ENCODE results near the gene CDC14A. TPM values are rescaled to one million over a fixed set of nuclear protein-coding genes. Genes with fewer than 3 reads are reported as not detected.
"Not testable (repeated sequence)": the region's sequence is repeated elsewhere in the genome, so short reads cannot be mapped to it uniquely, and the experiment has no call there.

Gene CDC14A
- total RNA-seq, 1 experiment from 2014 or later = 6.6 TPM

DNA sequence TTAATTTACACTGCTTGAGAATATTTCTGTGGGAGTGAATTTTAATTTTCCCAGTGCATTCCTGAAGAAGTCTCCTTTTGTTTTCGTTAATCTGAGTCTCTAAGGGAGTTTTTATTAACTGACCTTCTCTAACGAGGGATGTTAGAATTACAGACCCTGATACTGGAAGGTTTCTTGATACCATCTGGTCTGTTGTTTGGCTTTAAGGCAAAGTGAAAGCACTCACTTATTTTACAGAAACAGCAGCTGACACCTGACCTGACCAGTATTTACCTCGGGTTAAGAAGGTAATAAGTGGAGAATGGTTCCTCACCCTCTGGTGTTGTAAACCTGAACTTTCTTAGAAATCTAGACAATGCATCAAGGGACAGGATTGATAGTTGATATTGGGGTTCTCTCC lies 12.4 kb downstream of the CDC14A start:
- intact Hi-C loops (cut with micrococcal nuclease; ENCODE audit: unreplicated experiment) = no loop called here
- Histone ChIP-seq H3K4me1 (ENCODE audit: control insufficient read depth, insufficient read depth, low read length) (0 out of 2 replicates have a peak, but pooled peaks cover 3% of the 10 kb centered on the region), H3K36me3 (ENCODE audit: control insufficient read depth, insufficient read depth, low read length) (no peaks in the 10 kb centered on the region), H3K4me3 (ENCODE audit: low read depth in 2 of 2, low read length in 2 of 2) (no peak overlapping the region), H3K27me3 (ENCODE audit: control insufficient read depth, insufficient read depth, low read length) (no peaks in the 10 kb centered on the region), H3K27ac (ENCODE audit: low read length) (no peak overlapping the region), H3K9me3 (ENCODE audit: control insufficient read depth, insufficient read depth, low read depth, low read length) (no peaks in the 10 kb centered on the region)
- ATAC-seq = no peak
- no TSS peak for BruUV-seq (replicated peaks)
- POLR2A ChIA-PET = no interaction called here
- in situ Hi-C loops (cut with HindIII; ENCODE audit: low pct_unique_long_range_greater_than_20kb, low sequenced_read_pairs) = no loop called here
- TF ChIP-seq, protein P1, sequence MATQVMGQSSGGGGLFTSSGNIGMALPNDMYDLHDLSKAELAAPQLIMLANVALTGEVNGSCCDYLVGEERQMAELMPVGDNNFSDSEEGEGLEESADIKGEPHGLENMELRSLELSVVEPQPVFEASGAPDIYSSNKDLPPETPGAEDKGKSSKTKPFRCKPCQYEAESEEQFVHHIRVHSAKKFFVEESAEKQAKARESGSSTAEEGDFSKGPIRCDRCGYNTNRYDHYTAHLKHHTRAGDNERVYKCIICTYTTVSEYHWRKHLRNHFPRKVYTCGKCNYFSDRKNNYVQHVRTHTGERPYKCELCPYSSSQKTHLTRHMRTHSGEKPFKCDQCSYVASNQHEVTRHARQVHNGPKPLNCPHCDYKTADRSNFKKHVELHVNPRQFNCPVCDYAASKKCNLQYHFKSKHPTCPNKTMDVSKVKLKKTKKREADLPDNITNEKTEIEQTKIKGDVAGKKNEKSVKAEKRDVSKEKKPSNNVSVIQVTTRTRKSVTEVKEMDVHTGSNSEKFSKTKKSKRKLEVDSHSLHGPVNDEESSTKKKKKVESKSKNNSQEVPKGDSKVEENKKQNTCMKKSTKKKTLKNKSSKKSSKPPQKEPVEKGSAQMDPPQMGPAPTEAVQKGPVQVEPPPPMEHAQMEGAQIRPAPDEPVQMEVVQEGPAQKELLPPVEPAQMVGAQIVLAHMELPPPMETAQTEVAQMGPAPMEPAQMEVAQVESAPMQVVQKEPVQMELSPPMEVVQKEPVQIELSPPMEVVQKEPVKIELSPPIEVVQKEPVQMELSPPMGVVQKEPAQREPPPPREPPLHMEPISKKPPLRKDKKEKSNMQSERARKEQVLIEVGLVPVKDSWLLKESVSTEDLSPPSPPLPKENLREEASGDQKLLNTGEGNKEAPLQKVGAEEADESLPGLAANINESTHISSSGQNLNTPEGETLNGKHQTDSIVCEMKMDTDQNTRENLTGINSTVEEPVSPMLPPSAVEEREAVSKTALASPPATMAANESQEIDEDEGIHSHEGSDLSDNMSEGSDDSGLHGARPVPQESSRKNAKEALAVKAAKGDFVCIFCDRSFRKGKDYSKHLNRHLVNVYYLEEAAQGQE (IDR thresholded peaks at IDR 0.05; ENCODE audit: insufficient read depth in 1 of 2, low read depth in 2 of 2, low read length in 1 of 2) = no peak
- TF ChIP-seq POLR2AphosphoS5 (IDR thresholded peaks at IDR 0.05; ENCODE audit: low read depth, low read length) = no peak
- TF ChIP-seq, protein P2, sequence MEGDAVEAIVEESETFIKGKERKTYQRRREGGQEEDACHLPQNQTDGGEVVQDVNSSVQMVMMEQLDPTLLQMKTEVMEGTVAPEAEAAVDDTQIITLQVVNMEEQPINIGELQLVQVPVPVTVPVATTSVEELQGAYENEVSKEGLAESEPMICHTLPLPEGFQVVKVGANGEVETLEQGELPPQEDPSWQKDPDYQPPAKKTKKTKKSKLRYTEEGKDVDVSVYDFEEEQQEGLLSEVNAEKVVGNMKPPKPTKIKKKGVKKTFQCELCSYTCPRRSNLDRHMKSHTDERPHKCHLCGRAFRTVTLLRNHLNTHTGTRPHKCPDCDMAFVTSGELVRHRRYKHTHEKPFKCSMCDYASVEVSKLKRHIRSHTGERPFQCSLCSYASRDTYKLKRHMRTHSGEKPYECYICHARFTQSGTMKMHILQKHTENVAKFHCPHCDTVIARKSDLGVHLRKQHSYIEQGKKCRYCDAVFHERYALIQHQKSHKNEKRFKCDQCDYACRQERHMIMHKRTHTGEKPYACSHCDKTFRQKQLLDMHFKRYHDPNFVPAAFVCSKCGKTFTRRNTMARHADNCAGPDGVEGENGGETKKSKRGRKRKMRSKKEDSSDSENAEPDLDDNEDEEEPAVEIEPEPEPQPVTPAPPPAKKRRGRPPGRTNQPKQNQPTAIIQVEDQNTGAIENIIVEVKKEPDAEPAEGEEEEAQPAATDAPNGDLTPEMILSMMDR (IDR thresholded peaks at IDR 0.05) = no peak
- no peak for TF ChIP-seq SIN3A (IDR thresholded peaks at IDR 0.05; ENCODE audit: borderline replicate concordance, insufficient read depth, low read depth, low read length)
- DNase-seq (ENCODE audit: low read depth, low spot score) = no peak
- CTCF ChIA-PET = no interaction called here

DNA sequence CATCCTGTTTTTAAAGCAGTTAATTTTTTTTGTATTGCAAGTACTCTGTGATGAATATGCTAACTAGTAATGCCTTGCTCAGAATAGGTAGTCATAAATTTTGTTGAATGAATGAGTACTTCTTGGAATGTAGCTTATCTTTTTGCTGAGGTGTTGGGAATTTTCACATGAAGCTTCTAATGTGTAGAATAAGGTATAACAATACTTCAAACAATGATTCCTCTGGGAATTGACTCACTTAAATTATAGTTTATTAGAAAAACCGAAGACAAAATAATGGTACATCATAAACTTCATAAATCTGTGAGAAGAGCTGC lies 13.9 kb downstream of the CDC14A start:
- in situ Hi-C loops (cut with HindIII; ENCODE audit: low pct_unique_long_range_greater_than_20kb, low sequenced_read_pairs) (no loop called here), intact Hi-C loops (cut with micrococcal nuclease; ENCODE audit: unreplicated experiment) (no loop called here)
- no peaks in the 10 kb centered on the region for H3K36me3 ChIP-seq (ENCODE audit: control insufficient read depth, insufficient read depth, low read length)
- TF ChIP-seq, protein P2 (IDR thresholded peaks at IDR 0.05) = no peak
- TF ChIP-seq, protein P1 (IDR thresholded peaks at IDR 0.05; ENCODE audit: insufficient read depth in 1 of 2, low read depth in 2 of 2, low read length in 1 of 2) = no peak
- no peak for TF ChIP-seq TCF7L2 (IDR thresholded peaks at IDR 0.05; ENCODE audit: low read depth, low read length)
- no peak for TF ChIP-seq SIN3A (IDR thresholded peaks at IDR 0.05; ENCODE audit: borderline replicate concordance, insufficient read depth, low read depth, low read length)
- TF ChIP-seq POLR2AphosphoS5 (IDR thresholded peaks at IDR 0.05; ENCODE audit: low read depth, low read length) = no peak
- 0 out of 2 replicates have a peak, but pooled peaks cover 3% of the 10 kb centered on the region for H3K4me1 ChIP-seq (ENCODE audit: control insufficient read depth, insufficient read depth, low read length)
- no peak for DNase-seq (ENCODE audit: low read depth, low spot score)
- no peaks in the 10 kb centered on the region for H3K9me3 ChIP-seq (ENCODE audit: control insufficient read depth, insufficient read depth, low read depth, low read length)
- H3K27me3 ChIP-seq (ENCODE audit: control insufficient read depth, insufficient read depth, low read length) = no peaks in the 10 kb centered on the region
- BruUV-seq (replicated peaks) = no TSS peak
- CTCF ChIA-PET = no interaction called here
- H3K4me3 ChIP-seq (ENCODE audit: low read depth in 2 of 2, low read length in 2 of 2) = no peak overlapping the region
- H3K27ac ChIP-seq (ENCODE audit: low read length) = no peak overlapping the region
- ATAC-seq = no peak
- POLR2A ChIA-PET = no interaction called here

DNA sequence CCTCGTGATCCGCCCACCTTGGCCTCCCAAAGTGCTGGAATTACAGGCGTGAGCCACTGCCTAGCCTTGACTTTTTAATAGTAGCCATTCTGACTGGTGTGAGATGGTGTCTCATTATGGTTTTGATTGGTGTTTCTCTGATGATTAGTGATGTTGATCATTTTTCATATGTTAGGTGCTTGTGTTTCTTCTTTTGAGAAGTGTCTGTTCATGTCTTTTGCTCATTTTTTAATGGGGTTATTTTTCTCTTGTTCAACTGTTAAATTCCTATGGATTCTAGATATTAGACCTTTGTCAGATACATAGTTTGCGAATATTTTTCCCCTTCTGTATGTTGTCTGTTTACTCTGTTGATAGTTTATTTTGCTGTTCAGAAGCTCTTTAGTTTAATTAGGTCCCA lies 17.0 kb downstream of the CDC14A start:
- intact Hi-C loops (cut with micrococcal nuclease; ENCODE audit: unreplicated experiment); H3K27me3 ChIP-seq (ENCODE audit: control insufficient read depth, insufficient read depth, low read length); BruUV-seq (replicated peaks); POLR2A ChIA-PET; in situ Hi-C loops (cut with HindIII; ENCODE audit: low pct_unique_long_range_greater_than_20kb, low sequenced_read_pairs); DNase-seq (ENCODE audit: low read depth, low spot score); H3K36me3 ChIP-seq (ENCODE audit: control insufficient read depth, insufficient read depth, low read length); H3K27ac ChIP-seq (ENCODE audit: low read length); H3K4me1 ChIP-seq (ENCODE audit: control insufficient read depth, insufficient read depth, low read length); ATAC-seq; CTCF ChIA-PET; H3K9me3 ChIP-seq (ENCODE audit: control insufficient read depth, insufficient read depth, low read depth, low read length); H3K4me3 ChIP-seq (ENCODE audit: low read depth in 2 of 2, low read length in 2 of 2): not testable (repeated sequence)

DNA sequence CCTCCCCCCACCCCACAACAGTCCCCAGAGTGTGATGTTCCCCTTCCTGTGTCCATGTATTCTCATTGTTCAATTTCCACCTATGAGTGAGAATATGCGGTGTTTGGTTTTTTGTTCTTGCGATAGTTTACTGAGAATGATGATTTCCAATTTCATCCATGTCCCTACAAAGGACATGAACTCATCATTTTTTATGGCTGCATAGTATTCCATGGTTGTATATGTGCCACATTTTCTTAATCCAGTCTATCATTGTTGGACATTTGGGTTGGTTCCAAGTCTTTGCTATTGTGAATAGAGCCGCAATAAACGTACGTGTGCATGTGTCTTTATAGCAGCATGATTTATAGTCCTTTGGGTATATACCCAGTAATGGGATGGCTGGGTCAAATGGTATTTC lies 21.6 kb downstream of the CDC14A start:
- POLR2A ChIA-PET; CTCF ChIA-PET; H3K4me3 ChIP-seq (ENCODE audit: low read depth in 2 of 2, low read length in 2 of 2); intact Hi-C loops (cut with micrococcal nuclease; ENCODE audit: unreplicated experiment); H3K4me1 ChIP-seq (ENCODE audit: control insufficient read depth, insufficient read depth, low read length); H3K27me3 ChIP-seq (ENCODE audit: control insufficient read depth, insufficient read depth, low read length); in situ Hi-C loops (cut with HindIII; ENCODE audit: low pct_unique_long_range_greater_than_20kb, low sequenced_read_pairs); H3K27ac ChIP-seq (ENCODE audit: low read length); BruUV-seq (replicated peaks); DNase-seq (ENCODE audit: low read depth, low spot score); H3K36me3 ChIP-seq (ENCODE audit: control insufficient read depth, insufficient read depth, low read length); H3K9me3 ChIP-seq (ENCODE audit: control insufficient read depth, insufficient read depth, low read depth, low read length); ATAC-seq: not testable (repeated sequence)
